Activated CD4-positive, alpha-beta T cell treated with anti-CD3 and anti-CD28 coated beads for 24 hours (primary cell): ENCODE data around the gene AHNAK2.
"Not testable (repeated sequence)": the region's sequence is repeated elsewhere in the genome, so short reads cannot be mapped to it uniquely, and the experiment has no call there.

Experiments
- DNase-seq, 2 donors: peaks; one replicate each; pipeline ENCODE4 v3.0.0-alpha.2; 2020; ENCODE audit warnings: low read depth in 2 of 2

AHNAK2 gene

GRCh38 chr14:104977681-104978653 lies at the start of gene AHNAK2:
TSS of gene AHNAK2 (minus strand) at chr14:104978374. CDS start at chr14:104978237, 137 bp downstream.
- DNase-seq: peak; percentile 27 to 38

GRCh38 chr14:105027718-105028117 lies 49.5 kb upstream of the AHNAK2 start:
- not testable (repeated sequence) for DNase-seq

GRCh38 chr14:105026802-105027563 lies 48.8 kb upstream of the AHNAK2 start:
- no peak for DNase-seq

- DNase-seq: no peak
Measured at GRCh38 chr14:105026033-105026785, 48.0 kb upstream of the AHNAK2 start.

GRCh38 chr14:105025429-105025828 lies 47.3 kb upstream of the AHNAK2 start:
- no peak for DNase-seq

- DNase-seq: no peak
Measured at GRCh38 chr14:105023791-105024480, 45.8 kb upstream of the AHNAK2 start.

- no peak for DNase-seq
Measured at GRCh38 chr14:105023144-105023543, 45.0 kb upstream of the AHNAK2 start.

GRCh38 chr14:105022276-105022670 lies 44.1 kb upstream of the AHNAK2 start:
- no peak for DNase-seq

GRCh38 chr14:105021656-105022275 lies 43.6 kb upstream of the AHNAK2 start:
- DNase-seq: no peak

- DNase-seq: peak; percentile 96 to 98
Measured at GRCh38 chr14:105020815-105021655, 42.9 kb upstream of the AHNAK2 start, which contains the start of gene CDCA4. TSS of gene CDCA4 (minus strand) at chr14:105021083. CDS start at chr14:105011929, 9,154 bp downstream.

- peak; percentile 24 to 34 for DNase-seq
Measured at GRCh38 chr14:105019861-105020814, 42.0 kb upstream of the AHNAK2 start.

- no peak for DNase-seq
Measured at GRCh38 chr14:105018414-105018813, 40.2 kb upstream of the AHNAK2 start.

- no peak for DNase-seq
Measured at GRCh38 chr14:105015905-105016304, 37.7 kb upstream of the AHNAK2 start.

- no peak for DNase-seq
Measured at GRCh38 chr14:105015242-105015641, 37.1 kb upstream of the AHNAK2 start.

GRCh38 chr14:105014631-105015030 lies 36.5 kb upstream of the AHNAK2 start:
- DNase-seq: no peak

GRCh38 chr14:105014032-105014431 lies 35.9 kb upstream of the AHNAK2 start:
- no peak for DNase-seq

GRCh38 chr14:105013150-105013785 lies 35.1 kb upstream of the AHNAK2 start:
- DNase-seq: no peak
